IPS-18a (cell line): Measurements from ENCODE around the gene TAP2.
"Not testable (repeated sequence)": the region's sequence is repeated elsewhere in the genome, so short reads cannot be mapped to it uniquely, and the experiment has no call there.

ENCODE experiments used
- H3K27ac ChIP-seq: one replicate; pipeline ENCODE4 v1.5.1; 2013; ENCODE audit warnings: low read length
- H3K27me3 ChIP-seq: one replicate; pipeline ENCODE4 v1.6.1; 2013; ENCODE audit warnings: mild to moderate bottlenecking, low read length; ENCODE audit not compliant: control insufficient read depth, insufficient read depth
- H3K36me3 ChIP-seq: one replicate; pipeline ENCODE4 v1.6.1; 2013; ENCODE audit warnings: low read depth, low read length; ENCODE audit not compliant: control insufficient read depth
- H3K4me1 ChIP-seq: one replicate; pipeline ENCODE4 v1.6.1; 2013; ENCODE audit warnings: low read depth, low read length; ENCODE audit not compliant: control insufficient read depth
- H3K4me3 ChIP-seq: one replicate; pipeline ENCODE4 v1.5.1; 2013; ENCODE audit warnings: low read length
- H3K9ac ChIP-seq: one replicate; pipeline ENCODE4 v1.6.1; 2013; ENCODE audit warnings: mild to moderate bottlenecking, low read length, moderate library complexity
- H3K9me3 ChIP-seq: one replicate; pipeline ENCODE4 v1.6.1; 2013; ENCODE audit warnings: low read depth, low read length; ENCODE audit not compliant: control insufficient read depth

TAP2 gene

DNA sequence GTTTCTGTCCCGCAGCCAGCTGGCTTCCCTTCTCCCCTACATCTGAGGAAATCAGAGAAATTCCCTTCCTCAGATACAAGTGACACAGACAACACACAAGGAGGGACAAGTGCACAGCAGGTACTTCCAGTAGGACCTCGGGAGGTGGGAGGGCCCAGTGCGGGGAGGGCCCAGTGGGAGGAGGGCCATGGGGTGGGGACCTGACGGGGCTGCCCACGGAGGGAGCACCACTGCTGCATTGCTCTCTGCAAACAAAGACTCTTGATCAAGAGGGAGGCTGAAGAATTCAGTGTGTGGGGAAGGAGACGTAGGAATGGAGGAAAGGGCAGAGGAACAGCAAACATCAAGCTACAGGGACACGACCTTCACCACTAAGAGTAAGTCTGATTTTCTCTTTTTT, 9.0 kb downstream of the TAP2 start:
- no peaks in the 10 kb centered on the region for H3K9me3 ChIP-seq
- no peaks in the 10 kb centered on the region for H3K36me3 ChIP-seq
- H3K27me3 ChIP-seq = no peaks in the 10 kb centered on the region
- no peak overlapping the region for H3K9ac ChIP-seq
- H3K4me3 ChIP-seq = no peak overlapping the region
- H3K4me1 ChIP-seq = peaks cover 5% of the 10 kb centered on the region
- no peak overlapping the region for H3K27ac ChIP-seq

DNA sequence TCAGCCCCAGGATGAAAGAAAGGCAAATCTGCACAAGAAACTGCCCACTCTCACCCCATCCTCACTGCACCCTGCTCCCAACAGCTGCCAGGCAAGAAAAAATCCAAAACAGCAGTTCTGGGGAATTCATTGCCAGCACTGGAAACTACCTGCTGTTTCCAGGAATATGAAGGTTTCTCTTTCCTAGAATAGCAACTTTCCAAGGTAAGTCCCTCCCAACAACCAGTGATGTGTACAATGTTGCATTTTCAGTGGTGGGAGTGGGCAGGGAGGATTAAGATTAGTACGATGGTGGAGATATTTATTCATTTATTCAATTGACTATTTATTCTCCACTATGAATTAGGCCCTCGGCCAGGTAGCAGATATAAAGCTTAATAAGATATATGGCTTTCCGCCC, 11.5 kb downstream of the TAP2 start:
- Histone ChIP-seq H3K4me3 (no peak overlapping the region), H3K27me3 (no peaks in the 10 kb centered on the region), H3K9me3 (no peaks in the 10 kb centered on the region), H3K4me1 (peaks cover 5% of the 10 kb centered on the region), H3K27ac (no peak overlapping the region), H3K9ac (no peak overlapping the region), H3K36me3 (no peaks in the 10 kb centered on the region)

DNA sequence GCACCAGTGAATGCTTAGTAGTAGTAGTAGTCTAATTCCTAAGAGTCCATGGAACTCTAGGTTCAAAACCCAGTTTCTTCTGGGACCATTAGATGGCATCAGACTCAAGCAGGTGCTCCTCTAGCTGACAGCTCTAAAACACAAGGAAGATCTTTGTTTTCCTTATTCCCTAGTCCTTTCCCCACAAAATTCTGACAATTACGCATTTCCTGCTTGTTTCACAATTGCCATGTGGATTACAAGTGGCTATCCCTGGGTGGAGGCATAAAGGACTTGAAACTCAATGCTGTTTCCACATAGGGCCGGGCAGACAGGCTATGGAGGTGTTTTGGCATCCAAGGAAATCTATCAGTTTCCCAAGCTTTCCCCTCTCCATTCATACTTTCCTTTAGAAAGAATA, 12.6 kb downstream of the TAP2 start:
- Histone ChIP-seq H3K27me3 (no peaks in the 10 kb centered on the region), H3K27ac (no peak overlapping the region), H3K4me3 (no peak overlapping the region), H3K36me3 (no peaks in the 10 kb centered on the region), H3K9ac (no peak overlapping the region), H3K4me1 (peaks cover 5% of the 10 kb centered on the region), H3K9me3 (no peaks in the 10 kb centered on the region)

DNA sequence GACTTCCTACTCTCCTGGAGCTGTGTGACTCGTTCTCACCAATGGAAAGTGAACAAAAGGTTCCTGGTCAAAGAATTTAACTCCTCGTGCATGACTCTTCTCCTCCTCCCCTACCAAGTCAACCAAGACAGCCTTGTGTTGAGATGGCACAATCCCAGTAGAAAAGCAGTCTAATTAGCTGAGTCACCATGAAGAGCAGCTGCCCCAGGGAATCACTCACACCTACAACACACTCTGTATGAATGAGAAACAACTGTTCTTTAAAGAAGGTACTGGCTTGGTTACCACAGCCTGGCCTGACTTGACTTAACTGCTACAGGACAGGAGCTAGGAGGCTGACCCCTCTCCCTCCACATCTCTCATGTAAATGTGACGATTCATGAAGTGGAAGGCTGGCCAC, 18.8 kb downstream of the TAP2 start:
- Histone ChIP-seq H3K27ac (no peak overlapping the region), H3K27me3 (no peaks in the 10 kb centered on the region), H3K36me3 (no peaks in the 10 kb centered on the region), H3K4me3 (no peak overlapping the region), H3K9me3 (no peaks in the 10 kb centered on the region), H3K4me1 (no peaks in the 10 kb centered on the region), H3K9ac (no peak overlapping the region)

DNA sequence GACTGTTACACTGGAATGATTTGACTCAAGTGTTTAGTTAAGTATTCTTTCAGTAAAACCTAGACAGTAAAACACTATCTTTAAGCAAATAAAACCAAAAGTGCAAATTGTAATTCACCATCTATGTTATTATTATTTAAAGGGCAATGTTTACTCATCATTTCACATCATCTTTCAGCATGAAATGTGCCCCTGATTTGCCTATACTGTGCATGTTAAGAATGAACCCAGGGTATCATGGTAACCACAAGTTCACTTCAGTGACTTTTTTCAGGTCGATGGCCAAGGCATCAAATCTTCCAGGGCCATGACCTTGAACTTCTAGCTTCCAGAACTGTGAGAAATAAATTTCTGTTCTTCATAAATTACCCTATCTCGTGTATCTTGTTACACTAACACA, 19.7 kb downstream of the TAP2 start:
- Histone ChIP-seq H3K9ac (no peak overlapping the region), H3K4me1 (no peaks in the 10 kb centered on the region), H3K27me3 (no peaks in the 10 kb centered on the region), H3K36me3 (no peaks in the 10 kb centered on the region), H3K27ac (no peak overlapping the region), H3K4me3 (no peak overlapping the region), H3K9me3 (no peaks in the 10 kb centered on the region)

DNA sequence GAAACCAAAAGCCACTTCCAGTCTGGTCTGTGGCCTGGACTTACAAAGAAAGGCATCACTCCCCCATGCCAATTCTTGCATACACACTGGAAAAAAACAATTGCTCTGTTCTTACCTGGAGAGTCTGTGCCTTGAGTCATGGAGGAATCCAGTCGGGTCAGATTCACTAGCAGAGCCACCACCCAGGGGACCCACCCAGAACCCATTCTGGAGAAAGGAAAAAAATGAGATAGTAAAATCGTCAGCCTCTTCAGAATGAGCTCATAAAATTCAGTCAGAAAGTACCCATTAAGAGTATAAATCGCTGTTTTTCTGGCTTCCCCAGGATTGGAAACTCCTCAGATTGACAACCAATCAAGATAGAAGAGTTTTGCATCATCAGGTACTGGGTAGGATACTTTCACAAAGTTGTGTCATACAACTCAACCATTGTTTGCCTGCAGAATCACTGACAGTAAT, 21.8 kb downstream of the TAP2 start, which contains the start of gene HLA-DOB:
TSS of gene HLA-DOB (minus strand) at position 257 of the 459 bp plus-strand sequence. CDS start at position 206, 51 bp downstream.
- Histone ChIP-seq H3K4me3 (no peak within 1 kb of the TSS), H3K9ac (no peak within 1 kb of the TSS), H3K27ac (no peak within 1 kb of the TSS), H3K27me3 (no peaks in the 10 kb centered on the region), H3K9me3 (no peaks in the 10 kb centered on the region), H3K36me3 (no peaks in the 10 kb centered on the region), H3K4me1 (no peaks in the 10 kb centered on the region)

DNA sequence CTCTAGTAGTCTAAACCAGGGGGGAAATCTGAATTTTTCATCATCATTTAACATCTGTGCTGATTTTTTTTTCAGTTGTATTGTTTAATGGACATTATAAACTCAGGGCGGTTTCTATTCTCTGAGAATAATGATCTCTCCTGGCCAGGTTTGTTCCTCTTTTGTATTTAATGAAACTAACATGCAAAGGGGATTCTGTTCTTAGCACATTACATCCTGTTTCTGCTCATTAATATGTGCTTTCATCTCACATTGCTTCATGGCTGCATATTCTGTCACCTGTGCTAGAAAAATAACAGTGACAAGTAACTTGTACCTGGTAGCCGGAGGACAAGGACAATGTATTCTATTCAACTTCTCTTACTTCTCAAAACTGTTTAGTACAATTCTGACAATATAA, 22.5 kb downstream of the TAP2 start:
- H3K27ac ChIP-seq = no peak overlapping the region
- no peaks in the 10 kb centered on the region for H3K27me3 ChIP-seq
- H3K9ac ChIP-seq = no peak overlapping the region
- no peaks in the 10 kb centered on the region for H3K4me1 ChIP-seq
- no peak overlapping the region for H3K4me3 ChIP-seq
- no peaks in the 10 kb centered on the region for H3K36me3 ChIP-seq
- no peaks in the 10 kb centered on the region for H3K9me3 ChIP-seq

DNA sequence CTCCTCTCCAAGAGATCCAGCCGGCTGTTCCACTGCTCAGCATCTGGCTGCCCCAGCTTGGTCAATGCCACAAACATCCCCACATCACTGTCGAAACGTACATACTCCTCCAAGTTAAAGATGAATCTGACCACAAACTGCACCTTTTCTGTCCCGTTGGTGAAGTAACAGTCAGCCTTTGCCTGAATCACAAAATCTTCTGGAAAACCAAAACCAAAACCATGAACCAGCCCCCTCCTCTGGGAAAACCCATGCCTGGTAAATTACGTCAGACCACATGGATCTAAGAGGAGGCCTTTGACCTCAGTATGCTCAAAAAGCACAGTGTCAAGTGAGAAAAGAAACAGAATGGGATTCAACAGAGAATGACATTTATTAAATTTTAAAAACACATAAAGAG, 23.4 kb downstream of the TAP2 start:
- Histone ChIP-seq H3K36me3 (no peaks in the 10 kb centered on the region), H3K9ac (no peak overlapping the region), H3K4me1 (no peaks in the 10 kb centered on the region), H3K27me3 (no peaks in the 10 kb centered on the region), H3K4me3 (no peak overlapping the region), H3K27ac (no peak overlapping the region), H3K9me3 (no peaks in the 10 kb centered on the region)

DNA sequence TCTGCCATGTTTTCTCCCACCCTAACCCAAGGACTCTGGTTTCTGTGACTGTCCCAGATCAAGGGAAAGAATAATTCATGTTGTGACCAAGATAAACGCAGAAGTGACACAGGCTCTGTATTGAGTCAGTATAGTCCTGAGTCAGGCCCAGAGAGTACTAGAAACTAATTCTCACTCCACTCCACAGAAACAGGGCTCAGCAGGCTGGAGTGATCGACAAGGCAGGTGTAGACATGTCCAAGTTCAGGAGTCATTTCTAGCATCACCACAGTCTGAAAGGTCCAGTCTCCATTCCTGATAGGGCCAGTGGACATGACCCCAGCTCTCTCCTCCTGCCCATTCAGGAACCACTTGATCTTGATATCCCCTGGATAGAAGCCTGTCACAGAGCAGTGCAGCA, 24.4 kb downstream of the TAP2 start:
- Histone ChIP-seq H3K4me3 (no peak overlapping the region), H3K27me3 (no peaks in the 10 kb centered on the region), H3K9me3 (no peaks in the 10 kb centered on the region), H3K4me1 (no peaks in the 10 kb centered on the region), H3K27ac (no peak overlapping the region), H3K36me3 (no peaks in the 10 kb centered on the region), H3K9ac (no peak overlapping the region)

DNA sequence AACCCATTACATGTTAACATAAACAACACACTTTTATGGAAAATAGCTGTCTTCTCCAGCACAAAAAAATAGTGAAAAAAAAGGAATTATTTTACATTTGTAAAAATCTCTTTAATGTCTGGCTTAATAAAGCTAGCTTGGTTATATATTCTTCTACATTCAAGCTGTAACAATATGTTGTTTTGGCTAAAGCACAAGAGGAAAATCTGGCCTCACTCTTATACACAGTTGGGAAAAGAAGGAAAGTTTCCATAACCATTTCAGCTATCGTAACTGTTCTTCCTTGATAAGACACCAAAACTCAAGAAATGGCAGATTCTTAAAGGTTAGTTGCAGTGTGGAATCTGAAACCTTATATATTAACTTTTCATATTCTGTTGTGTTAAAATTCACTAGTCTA, 29.4 kb downstream of the TAP2 start:
- Histone ChIP-seq H3K9me3 (no peaks in the 10 kb centered on the region), H3K4me3 (no peak overlapping the region), H3K4me1 (no peaks in the 10 kb centered on the region), H3K27ac (no peak overlapping the region), H3K27me3 (no peaks in the 10 kb centered on the region), H3K36me3 (no peaks in the 10 kb centered on the region), H3K9ac (no peak overlapping the region)

DNA sequence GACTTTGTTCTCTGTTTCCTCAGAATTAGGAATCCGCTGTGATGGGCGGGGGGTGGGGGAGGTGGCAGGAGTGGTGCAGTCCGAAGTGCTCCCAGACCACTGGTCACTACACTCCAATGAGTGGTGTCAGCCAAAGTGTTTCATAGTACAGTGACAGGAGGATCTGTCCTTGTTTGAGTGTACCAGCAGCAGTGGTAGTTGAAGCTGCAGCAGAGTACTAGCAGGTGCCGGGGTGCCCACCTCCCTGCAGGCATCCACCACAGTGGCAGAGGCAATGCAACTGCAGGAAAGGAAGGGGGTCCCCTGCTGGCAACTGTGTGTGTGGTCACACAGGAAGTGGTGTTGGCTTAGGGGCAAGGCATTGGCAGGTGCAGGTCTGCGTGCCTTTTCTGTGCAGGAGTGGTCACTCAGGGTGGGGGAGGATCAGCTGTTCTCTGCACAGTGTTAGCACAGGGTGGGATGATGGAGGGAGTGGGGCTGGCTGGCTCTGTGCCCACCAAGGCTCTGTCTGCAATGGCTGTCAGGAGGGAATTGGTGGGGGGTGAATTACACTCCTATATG, 31.4 kb downstream of the TAP2 start:
- H3K9me3 ChIP-seq = no peaks in the 10 kb centered on the region
- H3K9ac ChIP-seq = no peak overlapping the region
- H3K36me3 ChIP-seq = no peaks in the 10 kb centered on the region
- H3K27ac ChIP-seq = no peak overlapping the region
- H3K27me3 ChIP-seq = no peaks in the 10 kb centered on the region
- no peak overlapping the region for H3K4me3 ChIP-seq
- no peaks in the 10 kb centered on the region for H3K4me1 ChIP-seq

DNA sequence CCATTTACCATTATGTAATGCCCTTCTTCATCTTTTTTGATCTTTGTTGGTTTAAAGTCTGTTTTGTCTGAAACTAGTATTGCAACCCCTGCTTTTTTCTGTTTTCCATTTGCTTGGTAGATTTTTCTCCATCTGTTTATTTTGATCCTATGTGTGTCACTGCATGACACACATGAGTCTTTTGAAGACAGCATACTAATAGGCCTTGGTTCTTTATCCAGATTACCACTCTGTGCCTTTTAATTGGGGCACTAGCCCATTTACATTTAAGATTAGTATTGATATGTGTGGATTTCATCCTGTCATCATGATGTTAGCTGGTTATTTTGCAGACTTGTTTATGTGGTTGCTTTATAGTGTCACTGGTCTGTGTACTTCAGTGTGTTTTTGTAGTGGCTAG, 33.1 kb downstream of the TAP2 start:
- not testable (repeated sequence) for H3K4me3 ChIP-seq, H3K4me1 ChIP-seq, H3K9ac ChIP-seq, H3K9me3 ChIP-seq, H3K36me3 ChIP-seq, H3K27ac ChIP-seq, H3K27me3 ChIP-seq
